Activated CD4-positive, alpha-beta T cell treated with anti-CD3 and anti-CD28 coated beads for 24 hours (primary cell): ENCODE measurements around the gene ELMO1.

Experiments
- DNase-seq, 2 donors: peaks; one replicate each; pipeline ENCODE4 v3.0.0-alpha.2; 2020; ENCODE audit warnings: low read depth in 2 of 2

Gene ELMO1

GRCh38 chr7:36887233-36887632 is 561.4 kb downstream of the ELMO1 start:
- no peak for DNase-seq

GRCh38 chr7:36884910-36885309 is 563.8 kb downstream of the ELMO1 start:
- DNase-seq = no peak

DNA sequence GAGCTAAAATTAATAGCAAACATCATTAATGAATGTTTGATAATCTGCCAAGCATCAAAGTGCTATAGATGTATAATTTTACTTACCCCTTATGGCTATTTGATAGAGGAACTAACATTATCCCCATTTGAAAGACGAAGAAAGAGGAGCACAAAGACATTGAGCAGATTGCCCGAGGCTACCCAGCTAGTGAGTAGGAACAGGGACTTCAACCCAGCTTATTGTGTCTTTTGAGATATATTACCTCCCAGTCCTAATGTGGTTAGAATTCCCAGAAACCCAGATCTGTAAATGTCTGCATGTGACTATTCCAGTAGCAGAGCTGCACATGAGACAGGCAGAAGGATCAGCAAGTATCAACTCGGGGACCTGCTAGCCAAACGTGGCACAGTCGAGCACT is 564.3 kb downstream of the ELMO1 start:
- DNase-seq = no peak

DNA sequence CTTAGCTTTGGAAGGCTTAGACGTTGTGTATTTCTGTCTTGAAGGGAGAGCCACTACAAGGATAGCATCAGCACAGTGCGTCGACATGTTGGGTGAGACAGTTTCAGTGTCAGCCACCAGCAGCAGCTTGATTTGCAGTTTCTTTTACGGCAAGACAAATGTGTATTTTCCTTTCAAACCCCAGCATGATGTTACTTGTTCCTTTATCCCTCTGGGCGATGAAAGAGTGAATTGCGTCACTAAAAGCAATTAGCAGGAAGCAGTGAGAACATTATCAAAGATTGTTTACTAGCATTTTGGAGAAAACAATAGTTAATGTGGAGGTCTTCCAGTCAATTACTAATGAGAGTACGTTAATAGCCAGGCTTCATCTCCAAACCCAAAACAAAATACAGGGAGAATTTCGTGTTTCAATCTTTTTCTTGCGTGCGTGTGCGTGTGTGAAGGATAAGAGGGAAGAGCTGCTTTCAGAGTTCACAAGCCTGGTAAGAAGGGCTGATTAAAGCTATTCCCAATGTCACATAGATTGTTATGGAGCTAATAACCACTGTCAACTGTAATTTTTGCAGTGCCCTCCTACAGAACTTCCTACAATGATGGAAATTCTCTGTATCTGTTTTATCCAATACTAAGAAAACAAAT is 567.3 kb downstream of the ELMO1 start:
- DNase-seq = no peak

DNA sequence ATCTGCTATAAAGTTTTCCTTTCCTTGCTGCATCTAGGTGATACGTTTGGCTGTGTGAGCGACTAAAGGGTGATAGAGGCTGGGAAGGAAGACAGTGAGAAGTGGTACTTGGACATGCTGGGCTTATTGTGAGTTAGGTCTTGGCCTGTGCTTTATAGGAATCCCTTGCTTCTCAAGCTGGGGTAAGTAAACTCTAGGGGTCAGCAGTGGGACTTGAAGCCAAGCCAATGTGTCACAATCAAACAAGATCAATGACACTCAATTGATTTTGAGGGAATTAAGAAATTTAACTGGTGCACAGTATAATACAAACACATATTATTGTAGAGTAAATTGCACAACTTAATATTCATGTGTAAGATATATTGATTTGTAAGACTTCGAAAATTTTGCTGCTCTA is 568.6 kb downstream of the ELMO1 start:
- no peak for DNase-seq

DNA sequence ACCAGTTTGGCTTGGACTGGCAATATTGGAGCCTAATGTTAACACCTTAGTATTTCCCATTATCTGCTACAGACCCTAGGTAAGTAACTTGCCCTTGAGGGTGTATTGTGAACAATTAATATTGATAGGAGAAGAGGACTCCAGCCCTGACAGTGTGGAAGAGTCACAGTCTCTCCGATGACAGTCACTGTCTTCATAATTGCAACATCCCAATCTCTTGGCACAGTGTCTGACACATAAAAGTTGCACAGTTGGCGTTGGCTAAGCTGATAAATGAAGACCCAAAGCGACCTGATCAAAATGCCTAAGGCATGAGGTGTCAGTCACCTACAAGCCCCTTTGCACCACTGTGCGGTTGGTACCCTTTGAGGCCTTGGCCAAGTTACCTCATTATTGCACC is 569.6 kb downstream of the ELMO1 start:
- no peak for DNase-seq

GRCh38 chr7:36878288-36878687 is 570.4 kb downstream of the ELMO1 start:
- no peak for DNase-seq

DNA sequence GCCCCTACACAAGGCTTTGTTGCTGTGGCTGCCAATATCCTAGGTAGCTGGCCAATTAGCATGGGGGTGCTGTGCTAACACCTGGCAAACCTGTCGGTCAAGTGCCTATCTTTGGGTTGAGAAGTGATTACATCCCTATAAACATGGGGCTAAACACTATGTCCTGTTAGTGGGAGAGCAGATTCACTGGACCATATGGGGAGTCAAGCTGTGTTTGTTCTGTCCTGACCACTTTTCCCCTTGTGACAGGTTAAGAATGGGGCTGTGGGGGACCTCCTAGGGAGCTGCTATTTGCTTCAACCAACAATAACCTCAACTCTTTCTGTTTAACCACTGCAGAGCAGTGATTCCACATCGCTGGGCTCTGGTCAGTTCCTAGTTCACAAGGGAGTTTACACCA is 572.9 kb downstream of the ELMO1 start:
- DNase-seq = no peak

DNA sequence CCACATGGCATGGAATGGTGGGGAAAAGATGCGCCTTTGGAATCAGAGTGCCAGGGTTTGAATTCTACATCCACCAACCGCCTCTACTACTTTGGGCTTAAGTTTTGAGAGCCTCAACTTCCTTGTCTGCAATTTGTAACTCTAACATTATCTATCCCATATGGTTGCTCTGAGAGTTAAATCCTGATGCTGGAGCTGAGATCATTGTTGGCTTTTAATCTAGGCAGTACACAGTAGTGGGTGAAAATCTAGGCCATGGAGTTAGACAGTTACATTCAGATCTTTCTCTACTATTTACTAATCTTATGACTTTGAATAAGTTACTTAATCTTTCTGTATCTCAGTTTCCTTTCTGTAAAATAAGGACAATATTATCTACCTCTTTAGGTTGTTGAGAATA is 574.6 kb downstream of the ELMO1 start:
- no peak for DNase-seq

DNA sequence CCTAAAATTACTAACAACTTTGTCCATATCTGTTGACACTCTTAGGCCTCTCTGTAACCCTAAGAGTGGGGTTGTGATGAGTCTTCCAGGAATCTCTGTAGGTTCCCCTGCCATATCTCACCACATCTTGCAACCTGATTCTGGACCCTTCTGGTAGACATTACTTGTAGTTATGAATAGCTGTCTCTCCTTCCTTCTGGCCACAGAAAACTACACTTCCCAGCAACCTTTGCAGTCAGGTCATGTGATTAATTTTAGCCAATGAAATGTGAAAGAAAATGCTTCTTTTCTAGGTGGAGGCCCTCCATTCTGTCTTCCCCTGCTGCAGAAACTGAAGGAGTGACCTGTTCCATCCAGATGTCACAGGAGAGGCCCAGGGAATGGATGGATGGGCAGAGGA is 576.8 kb downstream of the ELMO1 start:
- DNase-seq = no peak

- DNase-seq = no peak
Measured at GRCh38 chr7:36871355-36871738, 577.3 kb downstream of the ELMO1 start.

DNA sequence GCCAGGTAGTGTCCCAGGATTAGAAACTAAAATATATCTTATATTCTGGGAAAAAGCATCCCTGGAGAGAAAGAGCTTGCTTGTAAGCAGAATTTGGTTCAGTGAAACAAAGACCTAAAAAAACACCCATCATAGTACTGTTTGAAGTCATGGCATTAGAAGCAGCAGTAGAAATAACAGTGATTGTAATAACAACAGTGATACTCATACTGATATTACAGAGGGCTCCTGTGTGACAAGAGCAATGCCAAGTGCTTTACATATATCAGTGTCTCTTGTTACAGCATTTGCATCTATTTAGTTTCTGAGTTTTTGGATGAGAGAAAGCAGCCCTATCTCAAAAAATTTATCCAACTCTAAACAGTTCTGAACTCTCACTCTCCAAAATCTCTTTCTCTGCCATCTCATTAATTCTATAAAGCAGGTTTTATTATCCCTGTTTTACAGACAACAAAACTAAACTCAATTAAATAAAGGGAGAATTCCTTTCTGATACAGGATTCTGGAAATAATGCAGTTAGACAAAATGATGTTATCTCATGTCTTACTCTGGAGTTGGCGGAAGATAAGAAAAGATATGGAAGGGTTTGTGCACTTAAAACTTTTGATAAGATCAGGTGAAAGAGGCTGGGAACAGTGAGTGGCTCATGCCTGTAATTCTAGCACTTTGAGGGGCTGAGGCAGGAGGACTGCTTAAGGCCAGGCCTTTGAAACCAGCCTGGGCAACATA is 577.9 kb downstream of the ELMO1 start:
- DNase-seq = no peak

DNA sequence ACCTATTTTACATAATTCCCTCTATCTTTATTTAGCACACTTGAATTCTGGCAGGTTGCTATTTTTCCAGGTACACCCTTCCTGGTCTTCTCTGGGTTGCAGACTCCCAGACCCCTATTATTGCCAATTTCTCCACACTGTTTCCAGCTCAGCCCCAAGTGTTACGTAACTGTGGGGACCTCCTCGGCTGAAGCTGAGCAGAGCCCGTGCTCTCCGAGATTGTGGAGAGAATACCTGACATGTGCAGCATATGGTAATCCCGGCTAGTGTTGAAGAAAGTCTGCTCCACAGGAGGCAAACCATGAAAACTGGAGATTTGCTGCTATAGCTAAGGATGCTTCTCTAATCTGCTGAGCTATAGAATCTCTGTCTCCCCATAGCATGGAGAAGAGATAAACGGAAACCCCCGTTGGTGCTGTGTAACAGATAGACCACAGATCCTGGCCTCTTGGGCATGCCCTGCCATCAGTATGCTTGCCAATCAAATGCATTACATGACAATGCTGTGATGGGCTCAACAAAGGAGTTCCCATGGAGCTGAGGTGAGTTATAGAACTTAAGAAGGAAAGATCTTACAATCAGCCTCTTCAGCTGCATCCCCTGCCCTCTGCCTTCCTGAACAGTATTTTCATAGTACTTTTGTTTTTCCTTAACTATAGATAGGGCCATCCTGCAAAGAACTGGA is 579.8 kb downstream of the ELMO1 start:
- DNase-seq = no peak

DNA sequence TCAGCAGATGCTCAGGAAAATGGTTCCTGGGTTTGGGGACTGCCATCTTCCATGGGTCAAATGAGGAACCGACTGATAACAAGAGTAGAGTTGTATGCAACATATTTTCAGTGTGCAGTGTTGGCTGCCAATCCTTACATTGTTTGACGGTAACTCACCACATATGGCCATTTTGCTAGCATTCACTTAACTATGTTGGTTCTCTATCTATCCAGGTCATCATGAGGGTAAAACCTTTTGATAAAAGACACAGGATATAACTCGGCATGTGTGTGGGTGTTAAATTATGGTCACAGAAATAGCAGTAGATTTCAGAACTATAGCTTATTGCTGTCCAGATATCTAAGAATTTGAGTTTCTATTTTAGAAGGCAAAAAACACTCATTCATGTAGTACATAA is 583.6 kb downstream of the ELMO1 start:
- DNase-seq = no peak

GRCh38 chr7:36863901-36864701 is 584.6 kb downstream of the ELMO1 start:
- no peak for DNase-seq

GRCh38 chr7:36862771-36863261 is 585.8 kb downstream of the ELMO1 start:
- DNase-seq = no peak

- no peak for DNase-seq
Measured at GRCh38 chr7:36861656-36862055, 587.0 kb downstream of the ELMO1 start.

DNA sequence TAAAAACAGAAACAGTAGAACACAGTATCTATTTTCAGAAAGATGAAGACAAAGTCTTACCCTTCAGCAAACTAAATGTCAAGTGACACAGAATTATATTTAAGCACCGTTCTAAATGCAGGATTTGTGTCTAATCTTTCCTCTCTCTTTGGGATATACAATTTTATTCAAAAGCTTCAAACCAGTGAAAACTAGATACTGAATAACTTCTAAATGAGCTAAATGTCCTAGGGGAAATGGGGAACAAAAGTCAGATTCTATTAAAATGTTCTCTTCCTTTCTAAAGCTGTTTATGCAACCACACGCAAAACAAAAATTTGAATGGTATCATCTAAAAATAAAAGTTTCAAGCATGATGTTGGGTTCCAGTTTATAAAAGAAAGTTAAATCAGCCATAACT is 588.0 kb downstream of the ELMO1 start:
- no peak for DNase-seq

GRCh38 chr7:36855330-36855729 is 593.3 kb downstream of the ELMO1 start:
- DNase-seq = no peak

DNA sequence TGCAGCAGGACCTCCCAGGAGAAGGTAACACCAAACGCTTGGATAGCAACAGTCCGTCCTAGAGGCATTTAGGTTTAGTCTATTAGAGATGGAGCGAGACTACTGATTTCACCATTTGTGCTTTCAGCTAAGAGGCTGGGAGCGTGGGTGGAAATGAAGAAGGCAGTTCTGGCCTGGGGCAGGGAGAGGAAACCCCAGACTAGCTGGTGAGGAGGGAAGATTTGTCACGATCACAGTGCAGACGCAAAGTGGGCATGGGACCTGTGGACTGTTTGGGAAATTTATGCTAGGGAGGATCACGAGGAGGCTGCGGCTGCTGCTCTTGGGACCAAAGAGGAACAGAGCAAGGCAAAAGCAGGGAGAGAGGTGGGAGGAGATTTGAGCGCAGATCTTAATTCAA is 594.0 kb downstream of the ELMO1 start:
- no peak for DNase-seq

DNA sequence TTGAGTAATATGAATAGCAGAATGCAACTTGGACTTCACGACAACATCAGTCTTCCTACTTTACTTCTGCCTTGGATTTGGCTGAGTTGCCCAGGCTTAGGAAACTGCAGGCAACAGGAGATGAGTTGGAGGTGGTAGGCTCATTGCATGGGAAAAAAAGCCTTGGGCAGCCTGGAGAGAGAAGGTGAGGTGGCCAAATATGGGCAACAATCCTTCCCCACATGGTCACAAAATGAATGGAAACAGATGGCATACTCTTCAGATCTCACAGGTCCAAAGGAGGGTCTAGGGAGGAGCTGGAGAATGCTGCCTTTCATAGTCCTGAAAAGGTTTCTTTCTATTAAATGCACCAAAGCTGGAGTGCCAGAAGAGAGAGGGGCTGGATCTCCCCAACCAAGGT is 595.7 kb downstream of the ELMO1 start:
- DNase-seq = no peak

GRCh38 chr7:36852017-36852416 is 596.6 kb downstream of the ELMO1 start:
- DNase-seq = peak in 1 of 2 donors; percentile 2
